GM23338 (cell line): Measurements from ENCODE around the gene CDH8.

ENCODE experiments used
- EZH2 ChIP-seq: fragments of 200-600 bp; sonication (generic); IDR thresholded peaks from one replicate; pipeline ENCODE4 v1.8.0; 2017; ENCODE audit warnings: antibody characterized with exemption, mild to moderate bottlenecking, low read depth; ENCODE audit not compliant: unreplicated experiment
- JUNB ChIP-seq: IDR thresholded peaks from one replicate; pipeline ENCODE4 v1.6.1; 2016; ENCODE audit warnings: antibody characterized with exemption; ENCODE audit not compliant: unreplicated experiment
- REST ChIP-seq: IDR thresholded peaks from one replicate; pipeline ENCODE4 v1.6.1; 2018; ENCODE audit warnings: antibody characterized with exemption; ENCODE audit not compliant: unreplicated experiment
- TF ChIP-seq, protein P1 (sequence below), 2 experiments: fragments of 200-600 bp in 1 of 2; sonication (generic) in 1 of 2; conservative IDR thresholded peaks; 2 replicates each; pipeline versions ENCODE4 v1.5.1 to v1.6.1; 2016 to 2017; ENCODE audit warnings: antibody characterized with exemption in 2 of 2, low read depth in 2 of 2, mild to moderate bottlenecking in 2 of 2, moderate library complexity in 1 of 2

GRCh38 chr16:62022688-62023087 lies 13.6 kb downstream of the CDH8 start:
- TF ChIP-seq, protein P1, sequence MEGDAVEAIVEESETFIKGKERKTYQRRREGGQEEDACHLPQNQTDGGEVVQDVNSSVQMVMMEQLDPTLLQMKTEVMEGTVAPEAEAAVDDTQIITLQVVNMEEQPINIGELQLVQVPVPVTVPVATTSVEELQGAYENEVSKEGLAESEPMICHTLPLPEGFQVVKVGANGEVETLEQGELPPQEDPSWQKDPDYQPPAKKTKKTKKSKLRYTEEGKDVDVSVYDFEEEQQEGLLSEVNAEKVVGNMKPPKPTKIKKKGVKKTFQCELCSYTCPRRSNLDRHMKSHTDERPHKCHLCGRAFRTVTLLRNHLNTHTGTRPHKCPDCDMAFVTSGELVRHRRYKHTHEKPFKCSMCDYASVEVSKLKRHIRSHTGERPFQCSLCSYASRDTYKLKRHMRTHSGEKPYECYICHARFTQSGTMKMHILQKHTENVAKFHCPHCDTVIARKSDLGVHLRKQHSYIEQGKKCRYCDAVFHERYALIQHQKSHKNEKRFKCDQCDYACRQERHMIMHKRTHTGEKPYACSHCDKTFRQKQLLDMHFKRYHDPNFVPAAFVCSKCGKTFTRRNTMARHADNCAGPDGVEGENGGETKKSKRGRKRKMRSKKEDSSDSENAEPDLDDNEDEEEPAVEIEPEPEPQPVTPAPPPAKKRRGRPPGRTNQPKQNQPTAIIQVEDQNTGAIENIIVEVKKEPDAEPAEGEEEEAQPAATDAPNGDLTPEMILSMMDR (conservative IDR thresholded peaks at IDR 0.05; ENCODE audit: low read depth in 2 of 2) = no peak
- no peak for TF ChIP-seq JUNB
- no peak for TF ChIP-seq REST
- TF ChIP-seq EZH2 = no peak
